Fibroblast of lung (primary cell): ENCODE data around the gene SCD. TPM values are rescaled to one million over a fixed set of nuclear protein-coding genes. Genes with fewer than 3 reads are reported as not detected.
A peak's percentile ranks its signal among the peaks of the same experiment; 100 is the strongest.

Source experiments
- DNase-seq, 2 donors: peaks; one replicate each; pipeline versions ENCODE4 v3.0.0 to v3.0.0-alpha.2; 2010; ENCODE audit warnings: low read depth in 2 of 2
- H2AFZ ChIP-seq: 2 replicates; pipeline ENCODE4 v1.5.1; 2012; ENCODE audit warnings: low read length, control low read depth, inconsistent platforms
- H3K27ac ChIP-seq: 2 replicates; pipeline ENCODE4 v1.5.1; 2011; ENCODE audit warnings: low read length, control low read depth; ENCODE audit not compliant: insufficient read depth
- H3K27me3 ChIP-seq: 2 replicates; pipeline ENCODE4 v1.5.1; 2011; ENCODE audit warnings: mild to moderate bottlenecking, low read length; ENCODE audit not compliant: control insufficient read depth, insufficient read depth
- H3K36me3 ChIP-seq: 2 replicates; pipeline ENCODE4 v1.5.1; 2011; ENCODE audit warnings: low read length; ENCODE audit not compliant: control insufficient read depth, insufficient read depth
- H3K4me1 ChIP-seq: 2 replicates; pipeline ENCODE4 v1.5.1; 2011; ENCODE audit warnings: low read length; ENCODE audit not compliant: control insufficient read depth, insufficient read depth; ENCODE audit errors: extremely low read depth
- H3K4me2 ChIP-seq: 2 replicates; pipeline ENCODE4 v1.5.1; 2011; ENCODE audit warnings: low read length, control low read depth; ENCODE audit not compliant: insufficient read depth; ENCODE audit errors: extremely low read depth
- H3K4me3 ChIP-seq, 4 experiments: fragments of 200-600 bp in 1 of 4; sonication (generic) in 1 of 4; replicated peaks in 1 of 4; 2 replicates each; pipeline ENCODE4 v1.5.1; 2011 to 2016; ENCODE audit warnings: low read length in 4 of 4, low read depth in 3 of 4, mild to moderate bottlenecking in 3 of 4, control low read depth in 2 of 4, inconsistent platforms in 1 of 4, mixed read lengths in 1 of 4; ENCODE audit not compliant: insufficient read depth in 1 of 4; ENCODE audit errors: control extremely low read depth in 1 of 4
- H3K79me2 ChIP-seq: 2 replicates; pipeline ENCODE4 v1.5.1; 2012; ENCODE audit warnings: mild to moderate bottlenecking, low read length, inconsistent platforms; ENCODE audit not compliant: control insufficient read depth, insufficient read depth
- H3K9ac ChIP-seq: 2 replicates; pipeline ENCODE4 v1.5.1; 2011; ENCODE audit warnings: mild to moderate bottlenecking, low read length, control low read depth; ENCODE audit not compliant: insufficient read depth
- H3K9me3 ChIP-seq: 2 replicates; pipeline ENCODE4 v1.5.1; 2012; ENCODE audit warnings: low read depth, low read length; ENCODE audit not compliant: control insufficient read depth, insufficient read depth
- H4K20me1 ChIP-seq: 2 replicates; pipeline ENCODE4 v1.5.1; 2011; ENCODE audit warnings: low read length; ENCODE audit not compliant: control insufficient read depth, insufficient read depth; ENCODE audit errors: extremely low read depth
- CTCF ChIP-seq, 2 donors: IDR thresholded peaks in 1 of 2; conservative IDR thresholded peaks in 1 of 2; 1 replicate in 1 of 2; 2 replicates in 1 of 2; pipeline ENCODE4 v1.5.1; 2011 to 2012; ENCODE audit warnings: low read length in 2 of 2, control low read depth in 1 of 2, inconsistent platforms in 1 of 2, low read depth in 1 of 2, mild to moderate bottlenecking in 1 of 2
- EZH2 ChIP-seq: IDR thresholded peaks from 2 replicates; pipeline ENCODE4 v1.5.1; 2012; ENCODE audit warnings: low read length, control low read depth, mild to moderate bottlenecking; ENCODE audit errors: missing control alignments
- polyA plus RNA-seq, 2 donors: library from polyadenylated mRNA; depleted of rRNA in 1 of 2; stranded (reverse) in 1 of 2; unstranded in 1 of 2; fragments of >200 nt; gene quantifications; 2 replicates each; pipeline ENCODE4 v1.2.1, GENCODE V29; 2011 to 2012; ENCODE audit warnings: missing spikeins in 1 of 2
- total RNA-seq: library from RNA; depleted of rRNA; stranded (reverse); fragments of >200 nt; gene quantifications from 2 replicates; pipeline ENCODE4 v1.2.1, GENCODE V29; 2014

The SCD gene
- total and polyA plus RNA-seq, 2 donors (not counting 1 experiment from before 2014, with no cell fraction given) = 537 to 754 TPM

GRCh38 chr10:100349672-100350071 lies 2.6 kb downstream of the SCD start:
- H3K27me3 ChIP-seq = no peaks in the 10 kb centered on the region
- H3K4me1 ChIP-seq = peaks cover 14% of the 10 kb centered on the region
- TF ChIP-seq CTCF (conservative IDR thresholded peaks at IDR 0.05 in 1 of 2, IDR thresholded peaks at IDR 0.05 in 1 of 2; ENCODE audit: low read depth in 1 of 2, low read length in 2 of 2) = no peak
- TF ChIP-seq EZH2 = no peak
- H3K9me3 ChIP-seq = no peaks in the 10 kb centered on the region
- H3K27ac ChIP-seq = no peak overlapping the region
- peaks cover 60% of the 10 kb centered on the region for H3K79me2 ChIP-seq
- H4K20me1 ChIP-seq = peaks cover 4% of the 10 kb centered on the region
- DNase-seq = no peak
- no peak overlapping the region for H2AFZ ChIP-seq
- H3K9ac ChIP-seq = no peak overlapping the region
- H3K4me3 ChIP-seq = peak overlapping the region; percentile 59 to 96 (median 82)
- peaks cover 29% of the 10 kb centered on the region for H3K36me3 ChIP-seq
- peak overlapping the region; percentile 70 for H3K4me2 ChIP-seq

- Histone ChIP-seq H3K27me3 (no peaks in the 10 kb centered on the region), H3K9me3 (no peaks in the 10 kb centered on the region), H2AFZ (no peak overlapping the region), H3K79me2 (peaks cover 60% of the 10 kb centered on the region), H3K27ac (no peak overlapping the region), H4K20me1 (peaks cover 4% of the 10 kb centered on the region), H3K4me1 (peaks cover 10% of the 10 kb centered on the region), H3K9ac (no peak overlapping the region), H3K4me2 (peak overlapping the region; percentile 70), H3K4me3 (peak overlapping the region; percentile 59 to 96 (median 82)), H3K36me3 (peaks cover 29% of the 10 kb centered on the region)
- TF ChIP-seq CTCF (conservative IDR thresholded peaks at IDR 0.05 in 1 of 2, IDR thresholded peaks at IDR 0.05 in 1 of 2; ENCODE audit: low read depth in 1 of 2, low read length in 2 of 2) = no peak
- no peak for TF ChIP-seq EZH2
- DNase-seq = no peak
Measured at GRCh38 chr10:100350914-100351485, 4.0 kb downstream of the SCD start.

- Histone ChIP-seq H3K9me3 (no peaks in the 10 kb centered on the region), H3K27ac (no peak overlapping the region), H2AFZ (no peak overlapping the region), H3K9ac (no peak overlapping the region), H3K36me3 (peaks cover 36% of the 10 kb centered on the region), H3K27me3 (no peaks in the 10 kb centered on the region), H4K20me1 (peaks cover 4% of the 10 kb centered on the region), H3K4me2 (no peak overlapping the region), H3K4me1 (peaks cover 12% of the 10 kb centered on the region), H3K4me3 (no peak overlapping the region), H3K79me2 (peaks cover 42% of the 10 kb centered on the region)
- DNase-seq = no peak
- TF ChIP-seq CTCF (conservative IDR thresholded peaks at IDR 0.05 in 1 of 2, IDR thresholded peaks at IDR 0.05 in 1 of 2; ENCODE audit: low read depth in 1 of 2, low read length in 2 of 2) (no peak), EZH2 (no peak)
Measured at GRCh38 chr10:100353770-100354485, 6.9 kb downstream of the SCD start.
